ENCODE data around the gene LCNL1. TPM values are rescaled to one million over a fixed set of nuclear protein-coding genes. Genes with fewer than 3 reads are reported as not detected.

LCNL1 gene
- total RNA-seq, 1 experiment from 2014 or later = 0.82 TPM

DNA sequence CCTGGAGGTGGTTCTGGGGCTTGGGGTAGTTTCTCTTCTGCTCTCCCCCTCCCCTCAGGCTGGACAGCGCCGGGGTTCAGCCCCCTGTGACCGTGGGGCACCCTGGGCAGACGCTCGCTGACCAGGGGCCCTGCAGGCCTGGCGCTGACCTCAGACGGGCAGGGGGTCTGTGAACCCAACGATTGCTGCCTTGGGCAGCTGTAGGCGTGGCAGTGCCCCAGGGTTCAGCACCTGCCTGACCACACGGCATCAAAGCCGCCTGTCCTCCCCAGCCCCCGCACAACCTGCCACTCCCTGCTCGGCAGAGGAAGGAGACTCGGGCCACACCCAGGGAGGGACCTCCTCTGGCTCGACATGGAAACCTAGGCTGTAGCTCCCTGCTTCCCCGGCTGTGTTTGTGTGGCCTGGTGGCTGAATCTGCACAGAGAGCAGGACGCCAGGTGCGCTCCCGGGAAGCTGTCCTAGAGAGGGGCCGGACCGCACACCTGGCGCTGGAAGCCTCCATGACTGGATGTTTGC is 18.6 kb upstream of the LCNL1 start:
- no TSS peak for BruUV-seq (replicated peaks)
- no peak for TF ChIP-seq SIN3A (IDR thresholded peaks at IDR 0.05; ENCODE audit: borderline replicate concordance, insufficient read depth, low read depth, low read length)
- no peak for TF ChIP-seq TCF7L2 (IDR thresholded peaks at IDR 0.05; ENCODE audit: low read depth, low read length)
- TF ChIP-seq, protein P1, sequence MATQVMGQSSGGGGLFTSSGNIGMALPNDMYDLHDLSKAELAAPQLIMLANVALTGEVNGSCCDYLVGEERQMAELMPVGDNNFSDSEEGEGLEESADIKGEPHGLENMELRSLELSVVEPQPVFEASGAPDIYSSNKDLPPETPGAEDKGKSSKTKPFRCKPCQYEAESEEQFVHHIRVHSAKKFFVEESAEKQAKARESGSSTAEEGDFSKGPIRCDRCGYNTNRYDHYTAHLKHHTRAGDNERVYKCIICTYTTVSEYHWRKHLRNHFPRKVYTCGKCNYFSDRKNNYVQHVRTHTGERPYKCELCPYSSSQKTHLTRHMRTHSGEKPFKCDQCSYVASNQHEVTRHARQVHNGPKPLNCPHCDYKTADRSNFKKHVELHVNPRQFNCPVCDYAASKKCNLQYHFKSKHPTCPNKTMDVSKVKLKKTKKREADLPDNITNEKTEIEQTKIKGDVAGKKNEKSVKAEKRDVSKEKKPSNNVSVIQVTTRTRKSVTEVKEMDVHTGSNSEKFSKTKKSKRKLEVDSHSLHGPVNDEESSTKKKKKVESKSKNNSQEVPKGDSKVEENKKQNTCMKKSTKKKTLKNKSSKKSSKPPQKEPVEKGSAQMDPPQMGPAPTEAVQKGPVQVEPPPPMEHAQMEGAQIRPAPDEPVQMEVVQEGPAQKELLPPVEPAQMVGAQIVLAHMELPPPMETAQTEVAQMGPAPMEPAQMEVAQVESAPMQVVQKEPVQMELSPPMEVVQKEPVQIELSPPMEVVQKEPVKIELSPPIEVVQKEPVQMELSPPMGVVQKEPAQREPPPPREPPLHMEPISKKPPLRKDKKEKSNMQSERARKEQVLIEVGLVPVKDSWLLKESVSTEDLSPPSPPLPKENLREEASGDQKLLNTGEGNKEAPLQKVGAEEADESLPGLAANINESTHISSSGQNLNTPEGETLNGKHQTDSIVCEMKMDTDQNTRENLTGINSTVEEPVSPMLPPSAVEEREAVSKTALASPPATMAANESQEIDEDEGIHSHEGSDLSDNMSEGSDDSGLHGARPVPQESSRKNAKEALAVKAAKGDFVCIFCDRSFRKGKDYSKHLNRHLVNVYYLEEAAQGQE (IDR thresholded peaks at IDR 0.05; ENCODE audit: insufficient read depth in 1 of 2, low read depth in 2 of 2, low read length in 1 of 2) = no peak
- TF ChIP-seq POLR2AphosphoS5 (IDR thresholded peaks at IDR 0.05; ENCODE audit: low read depth, low read length) = no peak
- TF ChIP-seq, protein P2, sequence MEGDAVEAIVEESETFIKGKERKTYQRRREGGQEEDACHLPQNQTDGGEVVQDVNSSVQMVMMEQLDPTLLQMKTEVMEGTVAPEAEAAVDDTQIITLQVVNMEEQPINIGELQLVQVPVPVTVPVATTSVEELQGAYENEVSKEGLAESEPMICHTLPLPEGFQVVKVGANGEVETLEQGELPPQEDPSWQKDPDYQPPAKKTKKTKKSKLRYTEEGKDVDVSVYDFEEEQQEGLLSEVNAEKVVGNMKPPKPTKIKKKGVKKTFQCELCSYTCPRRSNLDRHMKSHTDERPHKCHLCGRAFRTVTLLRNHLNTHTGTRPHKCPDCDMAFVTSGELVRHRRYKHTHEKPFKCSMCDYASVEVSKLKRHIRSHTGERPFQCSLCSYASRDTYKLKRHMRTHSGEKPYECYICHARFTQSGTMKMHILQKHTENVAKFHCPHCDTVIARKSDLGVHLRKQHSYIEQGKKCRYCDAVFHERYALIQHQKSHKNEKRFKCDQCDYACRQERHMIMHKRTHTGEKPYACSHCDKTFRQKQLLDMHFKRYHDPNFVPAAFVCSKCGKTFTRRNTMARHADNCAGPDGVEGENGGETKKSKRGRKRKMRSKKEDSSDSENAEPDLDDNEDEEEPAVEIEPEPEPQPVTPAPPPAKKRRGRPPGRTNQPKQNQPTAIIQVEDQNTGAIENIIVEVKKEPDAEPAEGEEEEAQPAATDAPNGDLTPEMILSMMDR (IDR thresholded peaks at IDR 0.05) = no peak
- intact Hi-C loops (cut with micrococcal nuclease; ENCODE audit: unreplicated experiment) = no loop called here
- Histone ChIP-seq H3K4me3 (ENCODE audit: low read depth in 2 of 2, low read length in 2 of 2) (no peak overlapping the region), H3K36me3 (ENCODE audit: control insufficient read depth, insufficient read depth, low read length) (no peaks in the 10 kb centered on the region), H3K27me3 (ENCODE audit: control insufficient read depth, insufficient read depth, low read length) (no peaks in the 10 kb centered on the region), H3K27ac (ENCODE audit: low read length) (no peak overlapping the region), H3K9me3 (ENCODE audit: control insufficient read depth, insufficient read depth, low read depth, low read length) (no peaks in the 10 kb centered on the region), H3K4me1 (ENCODE audit: control insufficient read depth, insufficient read depth, low read length) (peaks cover 5% of the 10 kb centered on the region; the same call in 1 of the 2 replicates)
- 0 out of 2 replicates have a peak, but pooled peaks have one; percentile 10 for ATAC-seq
- DNase-seq (ENCODE audit: low read depth, low spot score) = no peak
- ChIA-PET CTCF (interaction anchor here (0.6 kb wide), 2 partner anchors 12 to 13 kb away, joined by 6 to 8 read pairs; no protein-coding TSS in a partner anchor), POLR2A (no interaction called here)
- in situ Hi-C loops (cut with HindIII; ENCODE audit: low pct_unique_long_range_greater_than_20kb, low sequenced_read_pairs) = no loop called here

DNA sequence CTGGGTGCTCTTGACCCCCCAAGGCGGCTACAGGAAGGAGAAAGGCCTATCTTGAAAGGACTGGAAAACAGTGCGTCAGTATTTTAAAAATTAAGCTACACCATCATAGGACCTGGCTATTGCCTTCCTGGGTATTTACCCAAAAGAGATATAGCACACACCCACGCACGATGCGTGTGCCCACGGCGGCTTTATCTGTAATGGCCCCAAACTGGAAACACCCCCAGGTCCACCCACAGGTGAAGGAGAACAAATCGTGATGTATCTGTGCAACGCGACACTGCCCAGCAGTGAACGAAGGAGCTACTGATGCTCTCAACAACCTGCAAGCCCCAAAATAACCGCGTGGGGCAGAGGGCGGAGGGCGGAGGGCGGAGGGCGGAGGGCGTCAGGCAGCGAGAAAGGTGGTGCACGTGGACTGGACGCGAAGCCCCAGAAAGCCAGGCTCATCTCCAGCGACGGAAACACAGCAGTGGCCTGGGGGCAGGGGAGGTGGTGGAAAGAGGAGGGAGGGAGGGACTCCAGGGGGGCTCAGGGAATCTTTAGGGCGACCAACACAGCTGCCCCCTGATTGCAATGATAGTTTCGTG is 17.9 kb upstream of the LCNL1 start:
- ATAC-seq = no peak
- H3K4me3 ChIP-seq (ENCODE audit: low read depth in 2 of 2, low read length in 2 of 2) = no peak overlapping the region
- no peak for DNase-seq (ENCODE audit: low read depth, low spot score)
- TF ChIP-seq, protein P2 (IDR thresholded peaks at IDR 0.05) = no peak
- TF ChIP-seq POLR2AphosphoS5 (IDR thresholded peaks at IDR 0.05; ENCODE audit: low read depth, low read length) = no peak
- no peak for TF ChIP-seq TCF7L2 (IDR thresholded peaks at IDR 0.05; ENCODE audit: low read depth, low read length)
- no peak for TF ChIP-seq SIN3A (IDR thresholded peaks at IDR 0.05; ENCODE audit: borderline replicate concordance, insufficient read depth, low read depth, low read length)
- TF ChIP-seq, protein P1 (IDR thresholded peaks at IDR 0.05; ENCODE audit: insufficient read depth in 1 of 2, low read depth in 2 of 2, low read length in 1 of 2) = no peak
- H3K27me3 ChIP-seq (ENCODE audit: control insufficient read depth, insufficient read depth, low read length) = no peaks in the 10 kb centered on the region
- in situ Hi-C loops (cut with HindIII; ENCODE audit: low pct_unique_long_range_greater_than_20kb, low sequenced_read_pairs) = no loop called here
- H3K27ac ChIP-seq (ENCODE audit: low read length) = no peak overlapping the region
- no peaks in the 10 kb centered on the region for H3K9me3 ChIP-seq (ENCODE audit: control insufficient read depth, insufficient read depth, low read depth, low read length)
- no TSS peak for BruUV-seq (replicated peaks)
- peaks cover 5% of the 10 kb centered on the region; the same call in 1 of the 2 replicates for H3K4me1 ChIP-seq (ENCODE audit: control insufficient read depth, insufficient read depth, low read length)
- ChIA-PET CTCF (interaction anchor here (0.6 kb wide), 2 partner anchors 13 to 14 kb away, joined by 6 to 8 read pairs; no protein-coding TSS in a partner anchor), POLR2A (interaction anchor here (0.6 kb wide), 1 partner anchor 485 kb away, joined by 4 read pairs; no protein-coding TSS in a partner anchor)
- no peaks in the 10 kb centered on the region for H3K36me3 ChIP-seq (ENCODE audit: control insufficient read depth, insufficient read depth, low read length)
- intact Hi-C loops (cut with micrococcal nuclease; ENCODE audit: unreplicated experiment) = no loop called here

Measured in Panc1 (cell line).